Muscle of leg (tissue), 9 donors: ENCODE data around the gene BAG1. TPM values are rescaled to one million over a fixed set of nuclear protein-coding genes. Genes with fewer than 3 reads are reported as not detected.

ENCODE experiments used
- polyA plus RNA-seq, 8 donors: library from polyadenylated mRNA; unstranded; fragments of 120-200 nt; gene quantifications; one replicate each; pipeline versions ENCODE4 v1.2.1 to v1.2.3, GENCODE V29; 2013; ENCODE audit warnings: inconsistent platforms in 1 of 8, low replicate concordance in 1 of 8; ENCODE audit not compliant: insufficient read length in 8 of 8, insufficient read depth in 1 of 8
- total RNA-seq: library from RNA; stranded (reverse); fragments of 120-200 nt; gene quantifications from one replicate; pipeline ENCODE4 v1.2.4, GENCODE V29; 2013

The BAG1 gene
- total and polyA plus RNA-seq, 9 donors, result 54.1 to 94.4 (median 82.9) TPM

Other genes starting within 250 kb of the BAG1 start
- 56.0 TPM for gene DNAJA1, start 239.4 kb downstream of the BAG1 start, total RNA-seq
- 100 to 1,000 TPM in 4 of 8 donors, 10 to 100 TPM in 4; 83.3 to 138 (median 103) TPM for gene DNAJA1, start 239.4 kb downstream of the BAG1 start, polyA plus RNA-seq
- gene SMU1, start 188.0 kb downstream of the BAG1 start, total RNA-seq, result 24.6 TPM
- 10 to 100 TPM; 14.1 to 20.3 (median 17.3) TPM for gene SMU1, start 188.0 kb downstream of the BAG1 start, polyA plus RNA-seq
- 14.6 TPM for gene B4GALT1, start 97.4 kb downstream of the BAG1 start, total RNA-seq
- 10 to 100 TPM; 32.0 to 62.7 (median 45.1) TPM for gene B4GALT1, start 97.4 kb downstream of the BAG1 start, polyA plus RNA-seq
- 0.31 TPM for gene SPINK4, start 24.5 kb downstream of the BAG1 start, total RNA-seq
- under 1 TPM in 3 of 8 donors, not detected in 5; 0.28 to 0.58 (median 0.49) TPM for gene SPINK4, start 24.5 kb downstream of the BAG1 start, polyA plus RNA-seq
- 69.5 TPM for gene CHMP5, start 341 bp upstream of the BAG1 start, total RNA-seq
- gene CHMP5, start 341 bp upstream of the BAG1 start, polyA plus RNA-seq, result 10 to 100 TPM; 67.0 to 87.3 (median 73.2) TPM
- gene NFX1, start 25.8 kb upstream of the BAG1 start, total RNA-seq, result 24.3 TPM
- 10 to 100 TPM; 21.9 to 28.9 (median 25.5) TPM for gene NFX1, start 25.8 kb upstream of the BAG1 start, polyA plus RNA-seq
- gene AQP7, start 137.9 kb upstream of the BAG1 start, total RNA-seq, result 0.93 TPM
- gene AQP7, start 137.9 kb upstream of the BAG1 start, polyA plus RNA-seq, result 1 to 10 TPM; 1.1 to 4.4 (median 1.8) TPM
- gene AQP3, start 182.9 kb upstream of the BAG1 start, total RNA-seq, result 5.6 TPM
- 10 to 100 TPM in 2 of 8 donors, 1 to 10 TPM in 6; 5.6 to 14.0 (median 8.5) TPM for gene AQP3, start 182.9 kb upstream of the BAG1 start, polyA plus RNA-seq
- 16.8 TPM for gene NOL6, start 209.2 kb upstream of the BAG1 start, total RNA-seq
- 10 to 100 TPM; 21.3 to 30.0 (median 23.5) TPM for gene NOL6, start 209.2 kb upstream of the BAG1 start, polyA plus RNA-seq